Caco-2 (cell line): Measurements from ENCODE around the gene LDLRAD4. TPM values are rescaled to one million over a fixed set of nuclear protein-coding genes. Genes with fewer than 3 reads are reported as not detected.

Source experiments
- BruUV-seq: library from RNA; stranded (reverse); fragments of 400-500 nt; replicated peaks from 2 replicates; lab custom pipeline; 2021; lab: Mats Ljungman, UMichigan
- CTCF ChIA-PET: fragments of 300-600 bp; sonication (Branson Sonifier 250); formaldehyde crosslinking; loops from one replicate; lab custom pipeline; 2022; ENCODE audit warnings: antibody characterized with exemption; lab: Charles Lee
- POLR2A ChIA-PET: fragments of 300-600 bp; sonication (Branson Sonifier 250); formaldehyde crosslinking; loops from one replicate; lab custom pipeline; 2022; ENCODE audit warnings: antibody characterized with exemption; lab: Charles Lee
- DNase-seq, 2 experiments: peaks; one replicate each; pipeline versions ENCODE4 v3.0.0 to v3.0.0-alpha.2; 2020 to 2022
- H3K27me3 ChIP-seq: replicated peaks from 2 replicates; pipeline ENCODE4 v1.6.0; 2011; ENCODE audit warnings: low read length; ENCODE audit not compliant: control insufficient read depth, insufficient read depth
- H3K36me3 ChIP-seq: 2 replicates; pipeline ENCODE4 v1.5.1; 2011; ENCODE audit warnings: low read length; ENCODE audit not compliant: control insufficient read depth, insufficient read depth
- H3K4me1 ChIP-seq: fragments of 250-450 bp; sonication (Bioruptor Pico); 2 replicates; pipeline ENCODE4 v1.5.1; 2020; ENCODE audit warnings: mild to moderate bottlenecking
- H3K4me3 ChIP-seq: 2 replicates; pipeline ENCODE4 v1.5.1; 2011; ENCODE audit warnings: low read depth, mild to moderate bottlenecking, control low read depth, low read length
- H3K9me3 ChIP-seq: fragments of 250-450 bp; sonication (Bioruptor Pico); 2 replicates; pipeline ENCODE4 v1.5.1; 2020; ENCODE audit warnings: mild to moderate bottlenecking, moderate library complexity
- H3K27ac Mint-ChIP-seq: one replicate; pipeline ENCODE4 v1.8.0; 2022; ENCODE audit warnings: mixed read lengths; ENCODE audit not compliant: unreplicated experiment
- H3K27me3 Mint-ChIP-seq: one replicate; pipeline ENCODE4 v1.8.0; 2022; ENCODE audit warnings: mixed read lengths; ENCODE audit not compliant: insufficient read depth, unreplicated experiment
- H3K36me3 Mint-ChIP-seq: one replicate; pipeline ENCODE4 v1.8.0; 2022; ENCODE audit warnings: mild to moderate bottlenecking, mixed read lengths; ENCODE audit not compliant: insufficient read depth, unreplicated experiment
- H3K4me1 Mint-ChIP-seq: one replicate; pipeline ENCODE4 v1.8.0; 2022; ENCODE audit warnings: low read depth, mixed read lengths; ENCODE audit not compliant: unreplicated experiment
- H3K4me3 Mint-ChIP-seq: one replicate; pipeline ENCODE4 v1.8.0; 2022; ENCODE audit warnings: mild to moderate bottlenecking, moderate library complexity, mixed read lengths; ENCODE audit not compliant: unreplicated experiment
- H3K9me3 Mint-ChIP-seq: one replicate; pipeline ENCODE4 v1.8.0; 2022; ENCODE audit warnings: mixed read lengths; ENCODE audit not compliant: unreplicated experiment
- intact Hi-C: fragments of 100-400 bp; cut with micrococcal nuclease; formaldehyde crosslinking; loops from one replicate; pipeline ENCODE4 v1.10.0; 2022; ENCODE audit not compliant: unreplicated experiment
- total RNA-seq: library from RNA; stranded (reverse); gene quantifications from 2 replicates; pipeline ENCODE4 v1.2.3, GENCODE V29; 2022
- TF ChIP-seq, protein P1 (sequence below), 2 experiments: fragments of 200-600 bp in 1 of 2; IDR thresholded peaks; 1 replicate in 1 of 2; 2 replicates in 1 of 2; pipeline versions ENCODE4 v1.5.1 to v1.8.0; 2011 to 2022; ENCODE audit warnings: antibody characterized with exemption in 1 of 2, control low read depth in 1 of 2, inconsistent platforms in 1 of 2, low read depth in 1 of 2, low read length in 1 of 2, mild to moderate bottlenecking in 1 of 2, moderate library complexity in 1 of 2; ENCODE audit not compliant: insufficient read depth in 1 of 2, severe bottlenecking in 1 of 2, unreplicated experiment in 1 of 2

The LDLRAD4 gene
- total RNA-seq, 1 experiment from 2014 or later = 1.2 TPM

DNA sequence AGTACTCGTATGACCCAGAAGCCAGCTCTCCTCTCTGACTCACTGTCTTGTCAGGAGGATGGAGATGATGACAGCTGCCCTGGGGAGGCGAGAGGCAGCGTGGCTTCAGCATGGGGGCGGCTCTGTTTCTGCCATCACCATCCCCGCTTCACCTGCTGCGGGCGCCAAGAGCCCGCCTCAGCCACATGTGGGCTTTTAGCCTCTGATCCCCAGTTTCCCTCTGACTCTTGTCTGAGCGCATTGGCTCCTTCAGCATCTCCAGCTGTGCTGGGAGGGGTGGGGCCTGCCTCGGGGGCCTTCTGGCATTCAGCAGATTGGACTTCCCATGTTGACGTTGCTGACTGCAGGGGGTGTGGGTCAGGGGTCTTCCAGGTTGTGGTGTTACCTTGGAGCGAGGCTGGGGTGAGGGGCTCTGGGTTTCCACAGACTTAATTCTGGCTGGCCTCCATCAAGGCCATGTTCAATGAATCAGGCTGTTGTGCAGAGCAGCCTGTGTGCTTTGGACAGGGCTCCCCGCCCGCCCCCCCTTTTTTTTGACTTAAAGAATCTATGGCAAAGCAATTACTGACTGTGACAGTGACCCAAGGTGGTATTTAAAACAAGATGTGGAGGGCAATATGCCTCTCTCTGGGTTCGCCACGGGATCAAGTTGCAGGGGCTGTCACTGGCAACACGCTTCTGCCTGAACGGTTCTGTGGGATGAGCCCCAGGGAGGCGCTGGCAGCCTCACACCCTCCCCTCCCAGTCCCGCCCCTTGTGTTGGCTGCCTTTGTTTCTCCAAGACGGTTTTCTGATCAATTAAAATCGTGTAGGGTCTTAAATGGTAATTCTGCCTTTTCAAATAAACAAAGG, 228.3 kb downstream of the LDLRAD4 start:
- no TSS peak for BruUV-seq
- Mint-ChIP-seq H3K27ac (no peak overlapping the region), H3K27me3 (peaks cover 23% of the 10 kb centered on the region), H3K4me1 (no peaks in the 10 kb centered on the region), H3K36me3 (no peaks in the 10 kb centered on the region), H3K9me3 (no peaks in the 10 kb centered on the region), H3K4me3 (no peak overlapping the region)
- ChIA-PET POLR2A (no interaction called here), CTCF (no interaction called here)
- Histone ChIP-seq H3K4me3 (no peak overlapping the region), H3K9me3 (no peaks in the 10 kb centered on the region), H3K36me3 (no peaks in the 10 kb centered on the region), H3K27me3 (no peaks in the 10 kb centered on the region; the same call in 1 of the 2 replicates), H3K4me1 (no peaks in the 10 kb centered on the region)
- DNase-seq = no peak
- intact Hi-C loops = no loop called here
- TF ChIP-seq, protein P1, sequence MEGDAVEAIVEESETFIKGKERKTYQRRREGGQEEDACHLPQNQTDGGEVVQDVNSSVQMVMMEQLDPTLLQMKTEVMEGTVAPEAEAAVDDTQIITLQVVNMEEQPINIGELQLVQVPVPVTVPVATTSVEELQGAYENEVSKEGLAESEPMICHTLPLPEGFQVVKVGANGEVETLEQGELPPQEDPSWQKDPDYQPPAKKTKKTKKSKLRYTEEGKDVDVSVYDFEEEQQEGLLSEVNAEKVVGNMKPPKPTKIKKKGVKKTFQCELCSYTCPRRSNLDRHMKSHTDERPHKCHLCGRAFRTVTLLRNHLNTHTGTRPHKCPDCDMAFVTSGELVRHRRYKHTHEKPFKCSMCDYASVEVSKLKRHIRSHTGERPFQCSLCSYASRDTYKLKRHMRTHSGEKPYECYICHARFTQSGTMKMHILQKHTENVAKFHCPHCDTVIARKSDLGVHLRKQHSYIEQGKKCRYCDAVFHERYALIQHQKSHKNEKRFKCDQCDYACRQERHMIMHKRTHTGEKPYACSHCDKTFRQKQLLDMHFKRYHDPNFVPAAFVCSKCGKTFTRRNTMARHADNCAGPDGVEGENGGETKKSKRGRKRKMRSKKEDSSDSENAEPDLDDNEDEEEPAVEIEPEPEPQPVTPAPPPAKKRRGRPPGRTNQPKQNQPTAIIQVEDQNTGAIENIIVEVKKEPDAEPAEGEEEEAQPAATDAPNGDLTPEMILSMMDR (IDR thresholded peaks at IDR 0.05; ENCODE audit: insufficient read depth in 1 of 2, low read depth in 1 of 2, low read length in 1 of 2, severe bottlenecking in 1 of 2, unreplicated experiment in 1 of 2) = no peak

DNA sequence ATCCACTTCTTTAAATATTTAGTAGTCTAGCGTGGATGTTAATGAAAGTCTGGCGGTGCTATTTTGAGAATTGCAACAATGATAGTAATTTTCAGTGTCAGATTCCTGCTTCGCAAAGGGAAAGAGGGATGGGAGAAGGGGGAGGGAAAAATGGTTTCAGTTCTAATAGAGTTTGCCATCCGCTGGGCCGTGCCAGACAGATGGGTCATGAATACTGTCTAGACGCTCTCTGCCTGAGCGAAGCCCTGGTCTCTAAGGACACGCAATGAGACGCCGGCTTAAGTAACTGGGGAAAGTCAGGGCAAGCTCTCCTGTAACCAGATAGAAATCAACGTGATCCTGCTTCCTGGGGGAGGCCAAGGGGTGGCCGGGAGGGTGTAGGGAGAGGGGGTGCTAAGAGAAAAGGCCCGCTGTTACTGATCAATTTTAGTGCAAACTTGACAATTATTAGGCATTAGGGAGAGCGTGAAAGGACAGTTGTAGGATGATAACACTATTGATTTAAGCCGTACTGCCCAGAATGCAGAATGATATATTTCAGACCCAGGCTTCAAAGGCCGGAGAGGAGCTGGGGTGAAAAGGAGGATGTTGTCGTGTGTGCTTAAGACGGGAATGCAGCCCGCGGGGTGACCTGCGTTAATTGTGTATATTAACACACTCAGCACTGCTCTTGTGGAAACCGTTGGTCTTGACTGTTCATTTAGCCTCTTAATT, 229.2 kb downstream of the LDLRAD4 start:
- CTCF ChIA-PET = no interaction called here

DNA sequence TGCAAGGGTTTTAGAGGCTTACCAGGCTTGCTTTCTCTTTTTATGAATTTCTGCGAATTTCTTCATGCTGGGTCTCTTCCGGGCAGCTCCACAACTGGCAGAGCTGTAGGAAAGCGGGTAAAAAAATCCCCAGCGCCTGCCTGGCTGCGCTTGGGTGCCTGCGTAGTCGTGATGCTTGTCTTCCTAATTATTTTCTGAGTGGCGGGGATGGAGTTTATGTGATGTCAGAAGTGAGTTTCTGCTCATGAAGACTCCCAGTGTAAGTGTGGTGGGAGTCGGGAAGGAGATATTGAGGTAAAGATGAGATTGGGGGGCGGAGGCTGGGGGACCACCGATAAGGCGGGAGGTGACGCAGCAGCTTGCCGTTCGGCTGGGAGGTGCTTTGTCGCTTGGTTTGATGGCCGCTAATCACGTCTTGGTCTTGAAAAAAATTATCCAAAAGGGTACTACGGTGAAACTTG, 229.8 kb downstream of the LDLRAD4 start:
- no TSS peak for BruUV-seq
- H3K4me1 ChIP-seq = no peaks in the 10 kb centered on the region
- POLR2A ChIA-PET = no interaction called here
- H3K27me3 ChIP-seq = no peaks in the 10 kb centered on the region; the same call in 1 of the 2 replicates
- Mint-ChIP-seq H3K4me1 (no peaks in the 10 kb centered on the region), H3K36me3 (no peaks in the 10 kb centered on the region), H3K27me3 (peaks cover 28% of the 10 kb centered on the region), H3K4me3 (no peak overlapping the region), H3K27ac (no peak overlapping the region), H3K9me3 (no peaks in the 10 kb centered on the region)
- CTCF ChIA-PET = no interaction called here
- no peak overlapping the region for H3K4me3 ChIP-seq
- no peaks in the 10 kb centered on the region for H3K36me3 ChIP-seq
- intact Hi-C loops = no loop called here
- DNase-seq = no peak
- TF ChIP-seq, protein P1 (IDR thresholded peaks at IDR 0.05; ENCODE audit: insufficient read depth in 1 of 2, low read depth in 1 of 2, low read length in 1 of 2, severe bottlenecking in 1 of 2, unreplicated experiment in 1 of 2) = no peak
- H3K9me3 ChIP-seq = no peaks in the 10 kb centered on the region

More for the DNA sequence above, 229.2 kb downstream of the LDLRAD4 start:
- intact Hi-C loops = no loop called here
- Mint-ChIP-seq H3K27ac (no peak overlapping the region), H3K27me3 (peaks cover 28% of the 10 kb centered on the region), H3K4me1 (no peaks in the 10 kb centered on the region), H3K4me3 (no peak overlapping the region), H3K9me3 (no peaks in the 10 kb centered on the region), H3K36me3 (no peaks in the 10 kb centered on the region)
- H3K27me3 ChIP-seq = no peaks in the 10 kb centered on the region; the same call in 1 of the 2 replicates
- no peak for DNase-seq
- no peaks in the 10 kb centered on the region for H3K4me1 ChIP-seq
- H3K4me3 ChIP-seq = no peak overlapping the region
- no TSS peak for BruUV-seq
- H3K36me3 ChIP-seq = no peaks in the 10 kb centered on the region
- H3K9me3 ChIP-seq = no peaks in the 10 kb centered on the region
- POLR2A ChIA-PET = no interaction called here
- TF ChIP-seq, protein P1 (IDR thresholded peaks at IDR 0.05; ENCODE audit: insufficient read depth in 1 of 2, low read depth in 1 of 2, low read length in 1 of 2, severe bottlenecking in 1 of 2, unreplicated experiment in 1 of 2) = no peak
